HL-60 (cell line): ENCODE data around the gene HLA-F.

Experiments
- GABPA ChIP-seq: IDR thresholded peaks from 2 replicates; pipeline ENCODE4 v1.6.1; 2012; ENCODE audit warnings: low read depth
- POLR2AphosphoS5 ChIP-seq: IDR thresholded peaks from 2 replicates; pipeline ENCODE4 v1.6.1; 2012; ENCODE audit warnings: low read depth
- SPI1 ChIP-seq: IDR thresholded peaks from 2 replicates; pipeline ENCODE4 v1.6.1; 2012; ENCODE audit warnings: low read depth, mild to moderate bottlenecking, borderline replicate concordance
- TF ChIP-seq, protein P1 (sequence below): IDR thresholded peaks from one replicate; pipeline ENCODE4 v1.5.1; 2011; ENCODE audit warnings: low read length, control low read depth, inconsistent platforms; ENCODE audit not compliant: insufficient read depth
- TF ChIP-seq, protein P2 (sequence below): IDR thresholded peaks from 2 replicates; pipeline ENCODE4 v1.6.1; 2012; ENCODE audit warnings: low read depth; ENCODE audit not compliant: insufficient replicate concordance

DNA sequence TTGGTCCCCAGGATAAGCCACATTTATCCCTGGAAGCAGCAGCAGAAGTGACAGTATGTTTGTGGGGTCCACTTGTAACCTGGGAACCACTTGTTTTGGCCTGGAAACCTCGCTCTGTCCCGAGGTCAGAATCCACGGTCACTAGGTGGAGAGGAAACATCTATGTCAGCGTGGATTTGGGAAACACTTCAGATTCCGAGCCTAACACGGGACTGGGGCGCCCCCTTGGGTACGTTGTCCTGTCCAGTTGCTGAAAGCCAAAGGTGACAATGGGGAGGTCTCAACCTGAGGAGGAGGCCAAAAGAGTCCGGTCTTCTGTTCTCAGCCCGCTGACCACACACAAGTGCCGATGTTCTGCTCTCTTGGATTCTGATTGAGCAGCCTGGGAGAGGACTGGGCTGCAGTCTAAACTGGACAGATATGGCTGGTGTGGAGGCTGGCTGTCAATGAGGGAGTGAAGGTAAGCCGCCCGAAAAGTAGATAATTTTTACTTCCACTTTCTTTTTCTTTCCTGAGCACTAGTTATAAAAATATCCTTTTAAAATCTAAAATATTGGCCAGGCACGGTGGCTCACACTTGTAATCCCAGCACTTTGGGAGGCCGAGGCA lies 37.4 kb upstream of the HLA-F start:
- TF ChIP-seq, protein P1, sequence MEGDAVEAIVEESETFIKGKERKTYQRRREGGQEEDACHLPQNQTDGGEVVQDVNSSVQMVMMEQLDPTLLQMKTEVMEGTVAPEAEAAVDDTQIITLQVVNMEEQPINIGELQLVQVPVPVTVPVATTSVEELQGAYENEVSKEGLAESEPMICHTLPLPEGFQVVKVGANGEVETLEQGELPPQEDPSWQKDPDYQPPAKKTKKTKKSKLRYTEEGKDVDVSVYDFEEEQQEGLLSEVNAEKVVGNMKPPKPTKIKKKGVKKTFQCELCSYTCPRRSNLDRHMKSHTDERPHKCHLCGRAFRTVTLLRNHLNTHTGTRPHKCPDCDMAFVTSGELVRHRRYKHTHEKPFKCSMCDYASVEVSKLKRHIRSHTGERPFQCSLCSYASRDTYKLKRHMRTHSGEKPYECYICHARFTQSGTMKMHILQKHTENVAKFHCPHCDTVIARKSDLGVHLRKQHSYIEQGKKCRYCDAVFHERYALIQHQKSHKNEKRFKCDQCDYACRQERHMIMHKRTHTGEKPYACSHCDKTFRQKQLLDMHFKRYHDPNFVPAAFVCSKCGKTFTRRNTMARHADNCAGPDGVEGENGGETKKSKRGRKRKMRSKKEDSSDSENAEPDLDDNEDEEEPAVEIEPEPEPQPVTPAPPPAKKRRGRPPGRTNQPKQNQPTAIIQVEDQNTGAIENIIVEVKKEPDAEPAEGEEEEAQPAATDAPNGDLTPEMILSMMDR: no peak
- TF ChIP-seq, protein P2, sequence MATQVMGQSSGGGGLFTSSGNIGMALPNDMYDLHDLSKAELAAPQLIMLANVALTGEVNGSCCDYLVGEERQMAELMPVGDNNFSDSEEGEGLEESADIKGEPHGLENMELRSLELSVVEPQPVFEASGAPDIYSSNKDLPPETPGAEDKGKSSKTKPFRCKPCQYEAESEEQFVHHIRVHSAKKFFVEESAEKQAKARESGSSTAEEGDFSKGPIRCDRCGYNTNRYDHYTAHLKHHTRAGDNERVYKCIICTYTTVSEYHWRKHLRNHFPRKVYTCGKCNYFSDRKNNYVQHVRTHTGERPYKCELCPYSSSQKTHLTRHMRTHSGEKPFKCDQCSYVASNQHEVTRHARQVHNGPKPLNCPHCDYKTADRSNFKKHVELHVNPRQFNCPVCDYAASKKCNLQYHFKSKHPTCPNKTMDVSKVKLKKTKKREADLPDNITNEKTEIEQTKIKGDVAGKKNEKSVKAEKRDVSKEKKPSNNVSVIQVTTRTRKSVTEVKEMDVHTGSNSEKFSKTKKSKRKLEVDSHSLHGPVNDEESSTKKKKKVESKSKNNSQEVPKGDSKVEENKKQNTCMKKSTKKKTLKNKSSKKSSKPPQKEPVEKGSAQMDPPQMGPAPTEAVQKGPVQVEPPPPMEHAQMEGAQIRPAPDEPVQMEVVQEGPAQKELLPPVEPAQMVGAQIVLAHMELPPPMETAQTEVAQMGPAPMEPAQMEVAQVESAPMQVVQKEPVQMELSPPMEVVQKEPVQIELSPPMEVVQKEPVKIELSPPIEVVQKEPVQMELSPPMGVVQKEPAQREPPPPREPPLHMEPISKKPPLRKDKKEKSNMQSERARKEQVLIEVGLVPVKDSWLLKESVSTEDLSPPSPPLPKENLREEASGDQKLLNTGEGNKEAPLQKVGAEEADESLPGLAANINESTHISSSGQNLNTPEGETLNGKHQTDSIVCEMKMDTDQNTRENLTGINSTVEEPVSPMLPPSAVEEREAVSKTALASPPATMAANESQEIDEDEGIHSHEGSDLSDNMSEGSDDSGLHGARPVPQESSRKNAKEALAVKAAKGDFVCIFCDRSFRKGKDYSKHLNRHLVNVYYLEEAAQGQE: no peak
- TF ChIP-seq POLR2AphosphoS5 (no peak), GABPA (no peak), SPI1 (no peak)
